Measurements from ENCODE around the gene ALAS1.

ALAS1 gene

GRCh38 chr3:52173101-52173500 lies 24.9 kb upstream of the ALAS1 start:
- no peaks in the 10 kb centered on the region for H3K36me3 ChIP-seq (ENCODE audit: control insufficient read depth in 2 of 2, insufficient read depth in 1 of 2, low read length in 2 of 2)
- H3K4me1 ChIP-seq (ENCODE audit: control insufficient read depth, insufficient read depth, low read length), result no peaks in the 10 kb centered on the region
- no peaks in the 10 kb centered on the region for H3K9me3 ChIP-seq (ENCODE audit: control insufficient read depth, insufficient read depth, low read depth, low read length)
- H3K4me3 ChIP-seq (ENCODE audit: low read depth, low read length), result no peak overlapping the region
- ChIA-PET CTCF (no interaction called here), POLR2A (no interaction called here)
- no peak for TF ChIP-seq ZNF350 (tag by site-specific recombination; IDR thresholded peaks at IDR 0.05)
- no peak for TF ChIP-seq ZNF555 (tag by site-specific recombination; conservative IDR thresholded peaks at IDR 0.05)
- TF ChIP-seq ZXDB (tag by site-specific recombination; IDR thresholded peaks at IDR 0.05), result no peak
- TF ChIP-seq, protein P1, sequence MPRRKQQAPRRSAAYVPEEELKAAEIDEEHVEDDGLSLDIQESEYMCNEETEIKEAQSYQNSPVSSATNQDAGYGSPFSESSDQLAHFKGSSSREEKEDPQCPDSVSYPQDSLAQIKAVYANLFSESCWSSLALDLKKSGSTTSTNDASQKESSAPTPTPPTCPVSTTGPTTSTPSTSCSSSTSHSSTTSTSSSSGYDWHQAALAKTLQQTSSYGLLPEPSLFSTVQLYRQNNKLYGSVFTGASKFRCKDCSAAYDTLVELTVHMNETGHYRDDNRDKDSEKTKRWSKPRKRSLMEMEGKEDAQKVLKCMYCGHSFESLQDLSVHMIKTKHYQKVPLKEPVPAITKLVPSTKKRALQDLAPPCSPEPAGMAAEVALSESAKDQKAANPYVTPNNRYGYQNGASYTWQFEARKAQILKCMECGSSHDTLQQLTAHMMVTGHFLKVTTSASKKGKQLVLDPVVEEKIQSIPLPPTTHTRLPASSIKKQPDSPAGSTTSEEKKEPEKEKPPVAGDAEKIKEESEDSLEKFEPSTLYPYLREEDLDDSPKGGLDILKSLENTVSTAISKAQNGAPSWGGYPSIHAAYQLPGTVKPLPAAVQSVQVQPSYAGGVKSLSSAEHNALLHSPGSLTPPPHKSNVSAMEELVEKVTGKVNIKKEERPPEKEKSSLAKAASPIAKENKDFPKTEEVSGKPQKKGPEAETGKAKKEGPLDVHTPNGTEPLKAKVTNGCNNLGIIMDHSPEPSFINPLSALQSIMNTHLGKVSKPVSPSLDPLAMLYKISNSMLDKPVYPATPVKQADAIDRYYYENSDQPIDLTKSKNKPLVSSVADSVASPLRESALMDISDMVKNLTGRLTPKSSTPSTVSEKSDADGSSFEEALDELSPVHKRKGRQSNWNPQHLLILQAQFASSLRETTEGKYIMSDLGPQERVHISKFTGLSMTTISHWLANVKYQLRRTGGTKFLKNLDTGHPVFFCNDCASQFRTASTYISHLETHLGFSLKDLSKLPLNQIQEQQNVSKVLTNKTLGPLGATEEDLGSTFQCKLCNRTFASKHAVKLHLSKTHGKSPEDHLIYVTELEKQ (tag by site-specific recombination; IDR thresholded peaks at IDR 0.05; ENCODE audit: borderline replicate concordance), result no peak
- TF ChIP-seq MEIS1 (CRISPR knock-in tag; IDR thresholded peaks at IDR 0.05; ENCODE audit: borderline replicate concordance), result no peak
- TF ChIP-seq, protein P2, sequence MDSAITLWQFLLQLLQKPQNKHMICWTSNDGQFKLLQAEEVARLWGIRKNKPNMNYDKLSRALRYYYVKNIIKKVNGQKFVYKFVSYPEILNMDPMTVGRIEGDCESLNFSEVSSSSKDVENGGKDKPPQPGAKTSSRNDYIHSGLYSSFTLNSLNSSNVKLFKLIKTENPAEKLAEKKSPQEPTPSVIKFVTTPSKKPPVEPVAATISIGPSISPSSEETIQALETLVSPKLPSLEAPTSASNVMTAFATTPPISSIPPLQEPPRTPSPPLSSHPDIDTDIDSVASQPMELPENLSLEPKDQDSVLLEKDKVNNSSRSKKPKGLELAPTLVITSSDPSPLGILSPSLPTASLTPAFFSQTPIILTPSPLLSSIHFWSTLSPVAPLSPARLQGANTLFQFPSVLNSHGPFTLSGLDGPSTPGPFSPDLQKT (IDR thresholded peaks at IDR 0.05; ENCODE audit: borderline replicate concordance, low read depth, low read length), result no peak
- no peak for TF ChIP-seq GFI1B (tag by site-specific recombination; IDR thresholded peaks at IDR 0.05)
- TF ChIP-seq ZNF843 (tag by site-specific recombination; IDR thresholded peaks at IDR 0.05), result no peak
- TF ChIP-seq ZNF654 (tag by site-specific recombination; IDR thresholded peaks at IDR 0.05; ENCODE audit: low read depth), result no peak
- TF ChIP-seq KLF16 (tag by site-specific recombination; IDR thresholded peaks at IDR 0.05), result no peak
- TF ChIP-seq OVOL3 (tag by site-specific recombination; IDR thresholded peaks at IDR 0.05), result no peak
- TF ChIP-seq HOXA7 (CRISPR knock-in tag; IDR thresholded peaks at IDR 0.05; ENCODE audit: borderline replicate concordance), result no peak
- TF ChIP-seq, protein P3, sequence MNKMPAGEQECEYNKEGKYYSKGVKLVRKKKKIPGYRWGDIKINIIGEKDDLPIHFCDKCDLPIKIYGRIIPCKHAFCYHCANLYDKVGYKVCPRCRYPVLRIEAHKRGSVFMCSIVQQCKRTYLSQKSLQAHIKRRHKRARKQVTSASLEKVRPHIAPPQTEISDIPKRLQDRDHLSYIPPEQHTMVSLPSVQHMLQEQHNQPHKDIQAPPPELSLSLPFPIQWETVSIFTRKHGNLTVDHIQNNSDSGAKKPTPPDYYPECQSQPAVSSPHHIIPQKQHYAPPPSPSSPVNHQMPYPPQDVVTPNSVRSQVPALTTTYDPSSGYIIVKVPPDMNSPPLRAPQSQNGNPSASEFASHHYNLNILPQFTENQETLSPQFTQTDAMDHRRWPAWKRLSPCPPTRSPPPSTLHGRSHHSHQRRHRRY (tag by site-specific recombination; IDR thresholded peaks at IDR 0.05), result no peak
- no peak overlapping the region for H3K27ac ChIP-seq (ENCODE audit: extremely low read depth, low read depth, low read length)

- ChIA-PET CTCF (no interaction called here), POLR2A (interaction anchor here (0.6 kb wide), 1 partner anchor 190 kb away, joined by 3 read pairs; no protein-coding TSS in a partner anchor)
- Histone ChIP-seq H3K36me3 (ENCODE audit: control insufficient read depth in 2 of 2, insufficient read depth in 1 of 2, low read length in 2 of 2) (no peaks in the 10 kb centered on the region), H3K9me3 (ENCODE audit: control insufficient read depth, insufficient read depth, low read depth, low read length) (no peaks in the 10 kb centered on the region), H3K4me1 (ENCODE audit: control insufficient read depth, insufficient read depth, low read length) (no peaks in the 10 kb centered on the region), H3K27ac (ENCODE audit: extremely low read depth, low read depth, low read length) (no peak overlapping the region), H3K4me3 (ENCODE audit: low read depth, low read length) (no peak overlapping the region)
- TF ChIP-seq ZNF394 (tag by site-specific recombination; IDR thresholded peaks at IDR 0.05; ENCODE audit: borderline replicate concordance) (peak; percentile 13; the same call in 1 of the 2 replicates), SETDB1 (IDR thresholded peaks at IDR 0.05; ENCODE audit: insufficient read length, low read length) (no peak), HOXD13 (CRISPR knock-in tag; IDR thresholded peaks at IDR 0.05; ENCODE audit: borderline replicate concordance) (no peak), ZNF623 (tag by site-specific recombination; IDR thresholded peaks at IDR 0.05) (peak; percentile 44; the same call in 1 of the 2 replicates), ZNF558 (tag by site-specific recombination; IDR thresholded peaks at IDR 0.05) (no peak), ZNF157 (tag by site-specific recombination; IDR thresholded peaks at IDR 0.05) (no peak)
Measured at GRCh38 chr3:52174896-52175295, 23.1 kb upstream of the ALAS1 start.
